Brain pericyte (primary cell): ENCODE data around the gene RASA2.
"Not testable (repeated sequence)": the region's sequence is repeated elsewhere in the genome, so short reads cannot be mapped to it uniquely, and the experiment has no call there.

Experiments used
- DNase-seq: peaks from one replicate; pipeline ENCODE4 v3.0.0-alpha.2; 2012; ENCODE audit warnings: low read depth, low spot score

The RASA2 gene

DNA sequence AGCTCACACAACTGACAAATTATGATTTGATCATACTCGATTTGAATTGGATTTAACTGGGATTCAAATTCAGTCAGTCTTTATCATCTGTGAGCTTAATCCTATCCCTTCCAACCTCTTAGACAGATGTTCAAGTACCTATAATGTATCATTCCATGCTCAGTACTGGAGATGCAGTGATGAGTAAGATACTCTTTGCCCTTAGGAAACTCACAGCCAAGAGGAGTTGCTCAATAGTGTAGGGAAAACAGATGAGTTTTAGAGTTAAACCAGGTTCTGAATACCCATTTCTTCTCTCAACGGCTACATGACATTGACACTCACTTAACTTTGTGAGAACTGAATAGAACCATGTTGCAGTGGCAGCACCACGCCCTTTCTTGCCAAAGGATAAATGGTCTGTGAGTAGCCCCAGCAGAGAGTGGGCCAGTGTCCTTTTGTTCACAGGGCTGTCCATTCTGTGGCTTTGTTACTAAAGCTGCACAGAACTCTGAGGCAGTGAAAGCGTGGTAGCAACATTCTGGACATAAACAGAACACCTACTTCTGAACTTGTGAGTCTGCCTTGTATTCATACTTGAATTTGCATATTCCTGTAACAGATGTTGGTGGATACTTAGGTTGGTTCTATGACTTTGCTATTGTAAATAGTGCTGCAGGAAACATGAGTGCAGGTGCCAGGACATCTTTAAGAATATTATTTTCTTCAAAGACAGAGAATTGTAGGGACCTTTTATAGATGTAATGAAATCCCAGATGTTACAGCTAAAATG is 91.6 kb downstream of the RASA2 start:
- DNase-seq = no peak

DNA sequence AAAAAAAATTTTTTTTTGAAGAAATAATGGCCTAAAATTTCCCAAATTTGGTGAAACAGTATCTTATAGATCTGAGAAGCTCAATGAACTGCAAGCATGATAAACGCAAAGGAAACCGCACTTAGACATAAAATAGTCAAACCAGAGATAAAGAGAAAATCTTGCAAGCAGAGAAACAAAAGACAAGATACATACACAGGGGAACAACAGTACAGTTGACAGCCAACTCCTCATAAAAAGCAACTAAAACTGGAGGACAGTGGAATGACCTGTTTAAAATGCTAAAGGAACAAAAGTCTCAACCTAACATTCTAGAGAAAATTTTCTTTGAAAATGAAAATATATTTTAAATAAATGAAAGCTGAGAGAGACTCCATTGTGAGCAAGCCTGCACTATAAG is 107.5 kb downstream of the RASA2 start:
- DNase-seq = no peak

DNA sequence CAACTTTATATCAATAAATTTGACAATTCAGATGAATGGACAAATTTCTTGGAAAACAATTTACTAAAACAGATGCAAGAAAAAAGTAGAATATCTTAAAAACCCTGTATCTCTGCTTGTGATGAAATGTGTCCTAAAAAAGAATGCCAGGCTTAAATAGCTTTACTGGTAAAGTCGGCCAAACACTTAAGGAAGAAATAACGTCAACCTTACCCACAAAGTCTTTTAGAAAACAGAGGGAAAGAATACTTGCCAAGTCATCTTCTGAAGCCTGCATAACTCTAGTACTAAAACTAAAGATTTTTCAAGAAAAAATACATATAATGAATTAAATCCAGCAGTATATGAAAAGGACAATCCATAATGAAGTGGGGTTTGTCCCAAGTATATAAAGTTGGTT is 111.1 kb downstream of the RASA2 start:
- no peak for DNase-seq

DNA sequence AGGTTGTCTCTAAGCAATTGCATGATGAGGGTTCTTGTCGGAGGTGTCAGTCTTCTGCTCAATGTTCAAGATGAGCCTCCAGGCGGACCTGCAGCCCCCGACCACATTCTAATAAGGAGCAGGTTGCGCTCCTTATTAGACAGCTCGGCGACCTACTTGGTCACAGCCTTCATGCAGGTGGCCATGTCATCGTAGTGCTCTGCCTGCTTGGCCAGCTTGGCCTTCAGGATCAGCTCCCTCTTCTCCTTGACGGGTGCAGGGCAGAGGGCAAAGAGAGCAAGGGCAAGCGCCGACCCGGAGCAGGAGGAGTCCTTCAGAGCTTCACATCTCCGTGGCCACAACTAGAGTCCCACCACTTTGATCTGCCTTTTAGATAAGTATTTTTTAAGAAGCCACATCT is 113.5 kb downstream of the RASA2 start:
- no peak for DNase-seq

DNA sequence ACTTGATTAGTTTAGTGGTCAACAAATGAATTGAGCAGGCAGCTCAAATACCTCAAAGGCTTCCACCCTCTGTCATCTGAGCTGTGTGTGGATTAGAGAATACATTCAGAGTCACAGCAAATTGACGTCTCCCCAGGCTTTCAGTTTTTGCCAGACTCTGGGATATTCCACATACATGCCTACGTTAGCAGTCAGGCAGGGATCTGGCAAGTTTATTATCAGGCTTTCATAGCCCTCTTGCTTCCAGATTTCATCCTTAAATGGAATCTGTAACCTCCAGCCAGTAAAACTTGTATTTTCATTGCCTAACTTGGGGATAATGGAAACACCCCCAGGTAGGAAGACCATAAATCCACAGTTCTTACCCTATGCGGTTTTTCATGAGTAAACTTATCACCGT is 115.9 kb downstream of the RASA2 start:
- no peak for DNase-seq

DNA sequence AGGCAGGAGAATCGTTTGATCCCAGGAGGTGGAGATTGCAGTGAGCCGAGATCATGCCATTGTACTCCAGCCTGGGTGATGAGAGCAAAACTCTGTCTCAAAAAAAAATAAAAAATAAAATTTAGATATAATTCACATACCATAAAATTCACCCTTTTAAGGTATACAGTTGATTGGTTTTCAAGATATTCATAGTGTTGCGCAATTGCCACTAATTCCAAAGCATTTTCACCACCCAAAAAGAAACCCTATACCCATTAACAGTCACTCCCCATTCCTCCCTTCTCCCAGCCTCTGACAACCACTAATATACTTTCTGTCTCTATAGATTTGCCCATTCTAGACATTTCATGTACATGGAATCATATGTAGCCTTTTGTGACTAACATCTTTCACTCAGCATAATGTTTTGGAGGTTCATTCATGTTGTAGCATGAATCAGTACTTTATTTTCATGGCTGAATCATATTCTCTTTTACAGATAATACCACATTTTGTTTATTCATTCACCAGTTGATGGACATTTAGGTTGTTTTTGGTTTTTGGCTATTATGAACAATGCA is 116.7 kb downstream of the RASA2 start:
- DNase-seq = no peak

DNA sequence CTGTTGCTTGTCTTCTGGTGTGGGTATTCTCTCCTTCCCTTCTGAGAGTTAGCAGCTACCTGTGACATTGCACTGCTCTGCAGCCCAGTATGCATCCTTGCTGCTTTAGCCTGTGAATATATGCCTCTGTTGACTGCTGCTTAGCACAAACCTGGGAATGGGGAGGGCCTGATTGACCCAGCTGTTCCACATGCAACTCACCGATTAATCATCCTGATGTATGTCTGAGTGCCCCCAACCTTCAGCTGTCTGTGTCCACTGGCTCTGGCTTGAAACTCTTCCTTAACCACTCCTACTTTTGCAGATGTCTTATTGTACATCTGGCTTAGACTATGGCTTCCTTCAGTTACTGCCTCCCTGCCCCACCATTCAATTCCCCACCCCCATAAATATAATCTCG is 119.1 kb downstream of the RASA2 start:
- no peak for DNase-seq

DNA sequence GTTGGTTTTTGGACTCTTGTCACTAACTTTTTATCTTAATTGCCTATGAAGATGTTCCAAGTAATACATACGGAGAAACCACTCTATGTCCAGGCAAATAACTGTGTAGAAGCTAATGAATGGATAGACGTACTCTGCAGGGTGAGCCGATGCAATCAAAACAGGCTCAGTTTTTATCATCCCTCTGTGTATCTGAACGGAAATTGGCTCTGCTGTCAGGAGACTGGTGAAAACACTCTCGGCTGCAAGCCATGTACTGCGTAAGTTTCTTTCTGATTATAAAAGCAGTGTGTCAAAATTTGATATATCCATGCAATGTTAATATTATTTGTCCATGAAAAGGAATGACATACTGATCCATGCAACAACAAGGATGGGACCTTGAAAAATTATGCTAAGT is 121.6 kb downstream of the RASA2 start:
- no peak for DNase-seq

DNA sequence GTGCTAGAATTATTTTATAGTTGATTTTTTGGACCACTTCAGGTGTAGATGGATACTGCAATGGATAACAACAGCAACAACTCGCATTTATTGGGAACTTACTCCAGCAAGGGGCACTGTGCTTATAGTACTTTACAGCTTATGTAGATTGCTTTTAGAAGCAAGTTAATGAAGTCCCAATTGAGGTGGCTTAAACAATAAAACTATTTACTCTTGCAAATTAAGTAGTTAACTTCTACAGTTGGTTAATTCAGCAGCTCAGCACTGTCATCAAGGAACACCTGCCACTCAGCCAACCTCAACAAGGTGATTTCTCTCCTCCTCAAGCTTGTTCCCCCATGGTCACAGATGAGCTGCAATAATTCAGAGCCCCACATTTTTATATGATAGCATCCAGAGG is 124.1 kb downstream of the RASA2 start:
- no peak for DNase-seq

DNA sequence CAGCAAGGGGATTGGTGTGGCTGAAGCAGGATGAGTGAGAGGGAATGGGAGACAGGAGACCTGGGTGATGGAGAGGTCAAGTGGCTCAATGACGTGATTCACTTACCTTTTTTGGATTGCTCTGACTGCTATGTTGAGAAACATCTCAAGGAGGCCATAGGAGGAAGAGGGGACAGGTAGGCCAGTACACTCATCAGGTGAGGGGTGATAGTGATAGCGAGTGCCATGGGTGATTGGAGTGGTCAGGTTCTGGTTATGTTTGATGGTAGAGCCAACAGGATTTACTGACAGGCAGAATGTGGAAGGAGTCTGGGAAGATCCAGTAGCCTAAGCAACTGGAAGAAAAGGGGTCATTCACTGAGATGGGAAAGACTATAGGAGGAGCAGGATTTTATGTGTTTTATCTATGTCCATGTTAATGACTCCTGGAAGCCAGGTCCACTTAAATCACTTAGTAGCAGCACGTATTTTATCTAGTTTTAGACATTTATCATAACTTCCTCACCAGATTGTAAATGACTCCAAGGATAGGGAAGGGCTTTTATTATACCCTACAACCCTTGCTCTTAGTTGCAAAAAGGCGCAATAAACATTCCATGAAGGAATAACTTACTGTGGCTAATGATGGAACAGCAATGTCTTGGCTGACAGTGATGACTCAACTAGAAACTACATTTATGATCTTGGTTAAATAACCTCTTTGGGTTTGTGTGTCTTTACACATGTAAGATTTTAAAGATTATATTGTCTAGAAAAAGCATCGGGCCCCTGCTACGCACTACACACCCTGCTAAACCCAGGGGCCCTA is 131.5 kb downstream of the RASA2 start:
- no peak for DNase-seq

DNA sequence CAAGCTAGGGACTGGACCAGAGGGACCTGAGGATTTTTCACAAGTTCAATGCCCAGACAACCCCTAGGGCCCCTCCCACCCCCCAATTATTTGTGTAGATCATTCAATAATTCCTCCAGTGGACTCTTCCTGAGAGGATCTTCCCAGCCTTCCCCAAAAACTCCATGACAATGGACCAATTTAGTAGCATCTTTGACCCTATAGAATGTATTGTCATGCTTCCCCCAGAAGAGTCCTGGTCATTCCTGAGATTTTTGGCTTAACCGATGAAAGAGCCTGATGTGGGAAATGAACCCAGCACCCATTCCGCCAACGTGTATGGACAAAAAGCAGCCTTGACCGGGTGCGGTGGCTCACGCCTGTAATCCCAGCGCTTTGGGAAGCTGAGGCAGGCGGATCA is 132.1 kb downstream of the RASA2 start:
- no peak for DNase-seq

DNA sequence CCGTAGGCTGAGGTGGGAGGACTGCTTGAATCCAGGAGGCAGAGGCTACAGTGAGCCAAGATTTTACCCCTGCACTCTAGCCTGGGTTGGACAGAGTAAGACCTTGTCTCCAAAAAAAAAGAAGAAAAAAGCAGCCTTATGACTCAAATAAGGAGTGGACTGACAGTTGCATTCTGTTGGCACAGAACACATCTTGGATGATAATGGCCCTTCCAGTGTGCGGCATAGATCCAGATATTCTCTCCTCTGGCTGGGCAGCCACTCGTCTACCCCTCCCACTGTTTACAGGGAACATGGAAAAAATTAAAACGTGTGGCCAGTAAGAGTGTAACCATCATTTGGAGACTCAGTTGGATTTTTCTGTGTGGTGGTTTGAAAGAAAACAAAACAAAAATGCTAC is 132.6 kb downstream of the RASA2 start:
- DNase-seq = no peak

DNA sequence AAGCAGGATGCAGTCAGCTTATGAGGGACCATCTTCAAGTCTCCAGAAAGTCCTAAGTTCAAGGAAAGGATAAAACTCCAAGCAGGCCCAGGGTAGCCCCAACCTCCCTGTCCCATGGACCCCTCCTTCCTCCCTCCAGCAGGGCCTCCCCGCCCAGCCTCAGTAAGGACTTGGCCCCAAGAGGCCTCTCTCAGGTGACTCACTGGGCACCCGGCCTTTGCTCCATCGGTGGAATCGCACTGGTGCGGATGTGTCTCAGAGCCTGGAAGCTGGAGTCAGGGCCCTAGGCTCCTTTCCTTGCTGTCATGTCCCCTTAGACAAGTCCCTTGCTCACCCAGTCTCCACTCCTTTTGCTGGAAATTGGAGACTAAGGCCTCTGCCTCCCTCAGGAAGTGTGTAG is 136.9 kb downstream of the RASA2 start:
- DNase-seq = no peak

DNA sequence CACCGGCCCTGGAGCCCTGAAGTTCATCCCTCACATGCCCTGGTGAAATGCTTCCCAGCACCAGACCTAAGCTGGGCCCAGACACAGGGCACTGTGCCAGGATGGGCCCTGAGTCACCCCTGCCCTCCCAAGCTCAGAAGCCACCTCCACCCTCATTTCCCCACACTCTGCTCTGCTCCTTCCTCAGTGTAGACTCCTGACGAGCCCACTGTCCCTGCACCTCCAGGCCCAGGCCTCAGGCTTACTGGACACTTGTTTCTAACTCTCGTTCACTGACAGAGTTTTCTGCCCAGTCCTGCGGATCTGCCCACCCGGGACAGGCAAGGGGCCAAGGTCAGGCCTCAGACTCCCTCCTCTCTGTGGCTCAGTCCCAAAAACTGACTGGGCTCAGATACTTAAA is 138.7 kb downstream of the RASA2 start:
- no peak for DNase-seq

DNA sequence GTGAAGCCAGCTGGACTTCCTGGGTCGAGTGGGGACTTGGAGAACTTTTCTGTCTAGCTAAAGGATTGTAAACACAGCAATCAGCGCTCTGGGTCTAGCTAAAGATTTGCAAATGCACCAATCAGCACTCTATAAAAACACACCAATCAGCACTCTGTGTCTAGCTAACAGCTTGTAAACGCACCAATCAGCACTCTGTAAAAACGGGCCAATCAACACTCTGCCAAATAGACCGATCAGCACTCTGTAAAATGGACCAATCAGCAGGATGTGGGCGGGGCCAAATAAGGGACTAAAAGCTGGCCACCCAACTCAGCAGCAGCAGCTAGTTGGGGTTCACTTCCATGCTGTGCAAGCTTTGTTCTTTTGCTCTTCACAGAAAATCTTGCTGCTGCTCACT is 141.5 kb downstream of the RASA2 start:
- not testable (repeated sequence) for DNase-seq

DNA sequence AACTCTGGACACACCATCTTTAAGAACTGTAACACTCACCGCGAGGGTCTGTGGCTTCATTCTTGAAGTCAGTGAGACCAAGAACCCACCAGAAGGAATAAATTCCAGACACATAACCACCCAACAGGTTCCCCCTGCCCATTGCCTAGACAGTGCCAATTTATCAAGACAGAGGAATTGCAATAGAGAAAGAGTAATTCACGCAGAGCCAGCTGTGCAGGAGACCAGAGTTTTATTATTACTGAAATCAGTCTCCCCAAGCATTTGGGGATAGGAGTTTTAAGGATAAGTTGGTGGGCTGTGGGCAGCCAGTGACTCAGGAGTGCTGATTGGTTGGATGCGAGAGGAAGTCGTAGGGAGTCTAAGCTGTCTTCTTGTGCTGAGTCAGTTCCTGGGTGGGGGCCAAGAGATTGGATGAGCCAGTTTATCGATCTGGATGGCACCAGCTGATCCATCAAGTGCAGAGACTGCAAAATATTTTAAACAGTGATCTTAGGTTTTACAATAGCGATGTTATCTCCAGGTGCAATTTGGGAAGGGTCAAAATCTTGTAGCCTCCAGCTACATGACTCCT is 142.1 kb downstream of the RASA2 start:
- DNase-seq = not testable (repeated sequence)

DNA sequence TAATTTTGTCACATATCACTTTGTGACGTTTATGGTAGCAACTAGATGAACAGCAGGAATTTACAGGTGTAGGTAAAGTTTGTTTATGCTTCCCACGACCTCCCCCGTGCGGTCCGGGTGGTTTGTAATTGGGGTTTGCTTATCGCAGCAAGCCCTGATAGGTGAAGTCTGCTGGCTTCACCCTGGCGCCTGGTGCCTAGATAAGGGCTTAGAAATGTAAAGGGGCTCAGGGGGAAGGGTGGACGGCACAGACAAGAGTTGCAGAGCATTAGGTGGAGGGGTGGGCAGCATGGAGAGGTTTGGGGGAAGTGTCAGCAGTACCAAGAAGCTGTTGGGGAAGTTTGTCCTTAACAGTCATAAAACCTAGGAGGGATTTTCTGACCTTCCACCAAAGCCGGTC is 143.1 kb downstream of the RASA2 start:
- DNase-seq = no peak

DNA sequence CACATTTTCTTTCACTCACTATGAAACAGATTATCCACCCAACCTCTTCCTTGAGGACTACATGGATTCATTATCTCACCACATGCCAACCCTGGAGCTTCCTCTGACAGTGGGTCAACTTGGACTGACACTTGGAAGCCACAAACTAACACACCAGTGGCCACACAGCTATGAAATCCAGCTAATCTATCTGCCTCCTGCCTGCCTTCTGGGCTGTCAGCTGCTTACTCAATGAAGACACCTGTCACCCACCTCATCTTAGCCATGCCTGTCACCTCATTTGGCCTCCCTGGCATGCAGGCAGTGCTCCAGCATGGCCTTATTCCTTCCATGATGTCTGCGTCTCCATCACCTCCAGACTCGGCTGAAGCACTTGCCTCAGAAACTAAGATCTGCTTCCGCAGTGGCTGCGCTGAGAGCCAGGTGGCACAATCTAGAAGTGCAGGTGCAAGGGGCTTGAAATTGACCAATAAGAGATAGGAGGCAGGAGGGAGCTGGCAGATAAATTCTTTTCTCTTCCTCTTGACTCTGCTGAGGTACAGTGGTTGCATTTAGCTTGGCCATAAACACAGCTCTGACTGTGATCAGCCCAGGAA is 146.1 kb downstream of the RASA2 start:
- DNase-seq = no peak

DNA sequence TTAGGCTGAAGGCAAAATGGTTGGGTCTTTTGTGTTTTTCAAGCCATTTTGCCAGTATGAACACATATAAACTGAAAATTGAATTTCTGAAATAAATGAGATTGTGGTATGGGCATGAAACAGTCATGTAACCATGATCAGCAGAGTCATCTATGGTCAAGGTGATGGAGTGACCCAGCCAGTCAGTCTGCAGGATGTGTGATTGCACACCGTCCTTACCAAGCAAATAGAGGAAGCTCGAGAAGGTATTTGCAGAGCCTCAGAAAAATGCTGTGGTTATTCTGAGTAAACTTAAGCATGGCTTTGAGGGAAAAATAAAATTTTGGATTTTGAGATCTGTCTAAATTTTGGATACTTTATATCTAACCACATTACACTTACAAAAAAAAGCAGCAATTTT is 155.4 kb downstream of the RASA2 start:
- DNase-seq = no peak

DNA sequence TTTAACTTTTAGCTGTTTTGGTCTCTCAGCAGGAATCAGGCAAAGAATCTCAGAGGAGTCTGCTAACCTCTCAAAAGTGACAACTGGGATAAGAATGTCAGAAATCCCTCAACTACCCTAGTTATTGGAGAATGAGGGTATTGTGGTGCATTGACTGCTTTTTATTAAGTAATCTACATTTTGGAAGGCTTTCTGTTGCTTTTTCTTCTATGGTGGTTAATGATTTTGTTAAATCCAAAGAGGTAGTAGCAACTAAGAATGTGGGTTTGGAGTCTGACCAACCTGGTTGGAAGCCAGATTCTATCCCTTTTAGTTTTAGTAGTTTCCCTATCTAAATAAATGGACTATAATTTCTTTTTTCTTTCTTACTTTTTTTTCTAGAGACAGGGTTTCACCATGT is 156.6 kb downstream of the RASA2 start:
- DNase-seq = no peak

DNA sequence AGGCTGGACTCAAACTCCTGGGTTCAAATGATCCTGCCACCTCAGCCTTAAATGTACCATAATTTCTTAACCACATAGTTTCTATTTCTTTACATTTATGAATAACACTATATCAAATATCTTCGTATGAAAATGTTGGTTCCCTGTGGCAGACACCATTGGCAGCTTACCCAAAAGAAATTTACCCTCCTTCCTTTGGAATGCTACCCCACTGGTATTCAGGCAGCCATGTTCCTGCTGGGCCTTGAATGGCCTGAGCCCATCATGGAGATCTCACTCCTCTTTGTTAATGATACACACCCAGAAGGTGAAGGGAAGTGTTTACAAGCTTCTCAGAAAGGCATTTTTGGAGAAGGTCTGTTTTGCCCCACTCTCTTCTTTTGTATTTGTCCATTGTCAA is 157.0 kb downstream of the RASA2 start:
- DNase-seq = no peak

DNA sequence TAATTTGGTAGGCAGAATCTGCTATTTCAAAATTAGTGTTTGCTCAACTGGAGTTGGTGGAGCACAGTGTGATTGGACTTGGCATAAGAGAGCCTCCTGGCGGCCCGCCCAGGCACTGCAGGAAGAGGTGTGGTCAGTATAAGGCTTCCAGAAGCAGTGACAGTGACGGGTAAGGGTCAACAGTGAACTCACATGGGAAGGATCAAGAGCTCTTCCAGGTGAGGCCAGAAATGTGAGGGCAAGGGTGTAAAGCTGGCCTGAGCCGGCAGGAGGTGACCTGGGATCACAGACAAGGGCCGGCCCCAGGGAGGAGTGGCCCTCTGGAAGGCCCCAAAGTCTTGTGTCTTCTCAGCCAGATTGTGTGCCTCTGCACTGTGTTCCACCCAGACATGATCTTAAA is 158.1 kb downstream of the RASA2 start:
- no peak for DNase-seq
